ENCODE measurements around the gene RERE.

- no peak for TF ChIP-seq RAD21 (IDR thresholded peaks at IDR 0.05; ENCODE audit: low read depth)
- no peak for TF ChIP-seq TCF12 (IDR thresholded peaks at IDR 0.05; ENCODE audit: low read depth)
- no peak for TF ChIP-seq EP300 (IDR thresholded peaks at IDR 0.05; ENCODE audit: borderline replicate concordance)
- TF ChIP-seq CREB1 (IDR thresholded peaks at IDR 0.05; ENCODE audit: low read depth) = no peak
Measured at GRCh38 chr1:8797216-8797615, 20.2 kb downstream of the RERE start.

Measured in Ishikawa (cell line).